Smooth muscle cell (in vitro differentiated cells): ENCODE data around the gene CHIA. TPM values are rescaled to one million over a fixed set of nuclear protein-coding genes. Genes with fewer than 3 reads are reported as not detected.

Source experiments
- DNase-seq: peaks from one replicate; lab custom pipeline; 2025; ENCODE audit not compliant: unreplicated experiment; lab: John Stamatoyannopoulos, UW
- H2AFZ ChIP-seq: fragments of 200-600 bp; sonication (generic); 2 replicates; pipeline ENCODE4 v1.6.0; 2016; ENCODE audit warnings: antibody characterized with exemption, low read depth, mild to moderate bottlenecking
- H3F3A ChIP-seq: fragments of 200-600 bp; sonication (generic); 2 replicates; pipeline ENCODE4 v1.6.0; 2017; ENCODE audit warnings: antibody characterized with exemption, low read depth
- H3K27ac ChIP-seq: fragments of 200-600 bp; sonication (generic); 2 replicates; pipeline ENCODE4 v1.5.1; 2016; ENCODE audit warnings: low read depth, mild to moderate bottlenecking
- H3K27me3 ChIP-seq: fragments of 200-600 bp; sonication (generic); 2 replicates; pipeline ENCODE4 v1.6.1; 2016; ENCODE audit warnings: low read depth, mild to moderate bottlenecking
- H3K36me3 ChIP-seq: fragments of 200-600 bp; sonication (generic); 2 replicates; pipeline ENCODE4 v1.5.1; 2016; ENCODE audit warnings: low read depth
- H3K4me1 ChIP-seq: fragments of 200-600 bp; sonication (generic); 2 replicates; pipeline ENCODE4 v1.5.1; 2016; ENCODE audit warnings: low read depth
- H3K4me2 ChIP-seq: fragments of 200-600 bp; sonication (generic); 2 replicates; pipeline ENCODE4 v1.6.0; 2016; ENCODE audit warnings: mild to moderate bottlenecking
- H3K4me3 ChIP-seq: fragments of 200-600 bp; sonication (generic); 2 replicates; pipeline ENCODE4 v1.5.1; 2016; ENCODE audit warnings: mild to moderate bottlenecking
- H3K79me2 ChIP-seq: fragments of 200-600 bp; sonication (generic); 2 replicates; pipeline ENCODE4 v1.6.0; 2016; ENCODE audit warnings: low read depth, mild to moderate bottlenecking
- H3K9ac ChIP-seq: fragments of 200-600 bp; sonication (generic); 2 replicates; pipeline ENCODE4 v1.6.0; 2016; ENCODE audit warnings: low read depth
- H3K9me3 ChIP-seq: fragments of 200-600 bp; sonication (generic); replicated peaks from 2 replicates; pipeline ENCODE4 v1.5.1; 2016; ENCODE audit warnings: low read depth
- H4K20me1 ChIP-seq: fragments of 200-600 bp; sonication (generic); 2 replicates; pipeline ENCODE4 v1.6.0; 2016; ENCODE audit warnings: low read depth
- WGBS: methylation state at CpG from one replicate; pipeline ENCODE4 v1.1.7; 2016; ENCODE audit warnings: low lambda C conversion rate; 5-methylcytosine and 5-hydroxymethylcytosine counted together
- polyA plus RNA-seq: library from polyadenylated mRNA; unstranded; fragments of >200 nt; fragmentation: Nextera tagmentation; extraction: Ambion mirVana; gene quantifications from 2 replicates; pipeline ENCODE4 v1.2.1, GENCODE V29; 2016
- total RNA-seq: library from RNA; depleted of rRNA; stranded (reverse); fragments of >200 nt; gene quantifications from 2 replicates; pipeline ENCODE4 v1.2.3, GENCODE V29; 2014
- TF ChIP-seq, protein P1 (sequence below): fragments of 200-600 bp; sonication (generic); IDR thresholded peaks from 2 replicates; pipeline ENCODE4 v1.5.1; 2017; ENCODE audit warnings: borderline replicate concordance, mild to moderate bottlenecking, antibody characterized with exemption; ENCODE audit not compliant: insufficient read depth, poor library complexity, severe bottlenecking

The CHIA gene
- total and polyA plus RNA-seq, 2 experiments from 2014 or later: not detected

GRCh38 chr1:111286912-111287311 is 3.7 kb upstream of the CHIA start:
- Histone ChIP-seq H3K27me3 (no peaks in the 10 kb centered on the region), H3K9ac (no peak overlapping the region), H3K4me1 (no peaks in the 10 kb centered on the region), H4K20me1 (no peaks in the 10 kb centered on the region), H3K9me3 (no peaks in the 10 kb centered on the region), H3K36me3 (no peaks in the 10 kb centered on the region), H3K27ac (no peak overlapping the region), H3K4me3 (no peak overlapping the region), H3K79me2 (no peaks in the 10 kb centered on the region), H2AFZ (no peak overlapping the region), H3K4me2 (no peak overlapping the region), H3F3A (no peaks in the 10 kb centered on the region)
- no peak for DNase-seq
- TF ChIP-seq, protein P1, sequence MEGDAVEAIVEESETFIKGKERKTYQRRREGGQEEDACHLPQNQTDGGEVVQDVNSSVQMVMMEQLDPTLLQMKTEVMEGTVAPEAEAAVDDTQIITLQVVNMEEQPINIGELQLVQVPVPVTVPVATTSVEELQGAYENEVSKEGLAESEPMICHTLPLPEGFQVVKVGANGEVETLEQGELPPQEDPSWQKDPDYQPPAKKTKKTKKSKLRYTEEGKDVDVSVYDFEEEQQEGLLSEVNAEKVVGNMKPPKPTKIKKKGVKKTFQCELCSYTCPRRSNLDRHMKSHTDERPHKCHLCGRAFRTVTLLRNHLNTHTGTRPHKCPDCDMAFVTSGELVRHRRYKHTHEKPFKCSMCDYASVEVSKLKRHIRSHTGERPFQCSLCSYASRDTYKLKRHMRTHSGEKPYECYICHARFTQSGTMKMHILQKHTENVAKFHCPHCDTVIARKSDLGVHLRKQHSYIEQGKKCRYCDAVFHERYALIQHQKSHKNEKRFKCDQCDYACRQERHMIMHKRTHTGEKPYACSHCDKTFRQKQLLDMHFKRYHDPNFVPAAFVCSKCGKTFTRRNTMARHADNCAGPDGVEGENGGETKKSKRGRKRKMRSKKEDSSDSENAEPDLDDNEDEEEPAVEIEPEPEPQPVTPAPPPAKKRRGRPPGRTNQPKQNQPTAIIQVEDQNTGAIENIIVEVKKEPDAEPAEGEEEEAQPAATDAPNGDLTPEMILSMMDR: no peak
- 41% methylated on average over 1 of the region's 1 CpG for WGBS

- no peak for DNase-seq
- TF ChIP-seq, protein P1: no peak
- 66% methylated on average over 5 of the region's 5 CpGs for WGBS
Measured at GRCh38 chr1:111289371-111289770, 1.3 kb upstream of the CHIA start.

DNA sequence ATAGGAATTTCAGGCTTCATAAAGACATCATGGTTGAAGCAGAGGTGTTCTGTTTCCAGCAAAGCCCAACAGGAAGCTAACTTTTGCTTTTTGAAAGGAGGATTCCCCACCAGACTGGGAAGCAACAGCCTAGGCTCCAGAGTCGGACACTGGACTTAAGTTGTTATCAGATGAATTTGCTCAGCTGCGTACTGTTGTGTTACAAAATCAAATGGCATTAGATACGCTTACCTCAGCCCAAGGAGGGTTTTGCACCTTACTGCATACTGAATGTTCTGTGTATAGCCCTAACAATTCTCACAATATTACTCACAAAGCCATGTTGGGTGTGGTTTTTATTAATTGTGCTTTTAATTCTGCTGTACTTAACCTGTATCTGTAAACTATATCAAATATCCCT is 547 bp upstream of the CHIA start:
- Histone ChIP-seq H3K4me3 (no peak overlapping the region), H3K4me2 (no peak overlapping the region), H3K9me3 (no peaks in the 10 kb centered on the region), H2AFZ (no peak overlapping the region), H3K79me2 (no peaks in the 10 kb centered on the region), H4K20me1 (no peaks in the 10 kb centered on the region), H3K36me3 (no peaks in the 10 kb centered on the region), H3K27me3 (no peaks in the 10 kb centered on the region), H3F3A (no peaks in the 10 kb centered on the region), H3K9ac (no peak overlapping the region), H3K4me1 (no peaks in the 10 kb centered on the region), H3K27ac (no peak overlapping the region)
- no peak for DNase-seq
- WGBS: 81% methylated on average over 3 of the region's 3 CpGs
- TF ChIP-seq, protein P1: no peak

More at GRCh38 chr1:111289371-111289770, 1.3 kb upstream of the CHIA start:
- Histone ChIP-seq H3K79me2 (no peaks in the 10 kb centered on the region), H3K4me2 (no peak overlapping the region), H3F3A (no peaks in the 10 kb centered on the region), H3K4me1 (no peaks in the 10 kb centered on the region), H4K20me1 (no peaks in the 10 kb centered on the region), H3K27ac (no peak overlapping the region), H3K9me3 (no peaks in the 10 kb centered on the region), H2AFZ (no peak overlapping the region), H3K36me3 (no peaks in the 10 kb centered on the region), H3K9ac (no peak overlapping the region), H3K27me3 (no peaks in the 10 kb centered on the region), H3K4me3 (no peak overlapping the region)

DNA sequence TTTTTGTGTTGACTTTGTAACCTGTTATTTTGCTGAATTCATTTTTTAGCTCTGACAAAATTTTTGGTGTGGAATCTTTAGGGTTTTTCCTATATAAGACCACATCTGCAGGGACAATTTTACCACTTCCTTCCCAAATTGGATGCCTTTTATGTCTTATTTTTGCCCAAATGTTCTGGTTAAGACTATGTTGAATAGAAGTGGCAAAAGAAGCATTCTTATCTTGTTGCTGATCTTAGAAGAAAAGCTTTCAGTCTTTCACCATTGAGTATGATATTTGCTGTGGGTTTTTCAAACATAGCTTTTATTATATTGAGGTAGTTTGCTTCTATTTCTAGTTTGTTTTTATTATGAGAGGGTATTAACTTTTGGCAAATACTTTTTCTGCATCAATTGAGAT is 3.7 kb downstream of the CHIA start:
- TF ChIP-seq, protein P1: no peak
- Histone ChIP-seq H3K4me1 (no peaks in the 10 kb centered on the region), H3K27me3 (no peaks in the 10 kb centered on the region), H3K27ac (no peak overlapping the region), H3K79me2 (no peaks in the 10 kb centered on the region), H3K9me3 (no peaks in the 10 kb centered on the region), H4K20me1 (no peaks in the 10 kb centered on the region), H3K4me2 (no peak overlapping the region), H3K9ac (no peak overlapping the region), H3K36me3 (no peaks in the 10 kb centered on the region), H2AFZ (no peak overlapping the region), H3K4me3 (no peak overlapping the region), H3F3A (no peaks in the 10 kb centered on the region)
- no peak for DNase-seq
